Caco-2 (cell line): ENCODE results near the gene RGMA. TPM values are rescaled to one million over a fixed set of nuclear protein-coding genes. Genes with fewer than 3 reads are reported as not detected.

Experiments used
- BruUV-seq: library from RNA; stranded (reverse); fragments of 400-500 nt; replicated peaks from 2 replicates; lab custom pipeline; 2021; lab: Mats Ljungman, UMichigan
- CTCF ChIA-PET: fragments of 300-600 bp; sonication (Branson Sonifier 250); formaldehyde crosslinking; loops from one replicate; lab custom pipeline; 2022; ENCODE audit warnings: antibody characterized with exemption; lab: Charles Lee
- POLR2A ChIA-PET: fragments of 300-600 bp; sonication (Branson Sonifier 250); formaldehyde crosslinking; loops from one replicate; lab custom pipeline; 2022; ENCODE audit warnings: antibody characterized with exemption; lab: Charles Lee
- DNase-seq, 2 experiments: peaks; one replicate each; pipeline versions ENCODE4 v3.0.0 to v3.0.0-alpha.2; 2020 to 2022
- H3K27me3 ChIP-seq: replicated peaks from 2 replicates; pipeline ENCODE4 v1.6.0; 2011; ENCODE audit warnings: low read length; ENCODE audit not compliant: control insufficient read depth, insufficient read depth
- H3K36me3 ChIP-seq: 2 replicates; pipeline ENCODE4 v1.5.1; 2011; ENCODE audit warnings: low read length; ENCODE audit not compliant: control insufficient read depth, insufficient read depth
- H3K4me1 ChIP-seq: fragments of 250-450 bp; sonication (Bioruptor Pico); 2 replicates; pipeline ENCODE4 v1.5.1; 2020; ENCODE audit warnings: mild to moderate bottlenecking
- H3K4me3 ChIP-seq: 2 replicates; pipeline ENCODE4 v1.5.1; 2011; ENCODE audit warnings: low read depth, mild to moderate bottlenecking, control low read depth, low read length
- H3K9me3 ChIP-seq: fragments of 250-450 bp; sonication (Bioruptor Pico); 2 replicates; pipeline ENCODE4 v1.5.1; 2020; ENCODE audit warnings: mild to moderate bottlenecking, moderate library complexity
- H3K27ac Mint-ChIP-seq: one replicate; pipeline ENCODE4 v1.8.0; 2022; ENCODE audit warnings: mixed read lengths; ENCODE audit not compliant: unreplicated experiment
- H3K27me3 Mint-ChIP-seq: one replicate; pipeline ENCODE4 v1.8.0; 2022; ENCODE audit warnings: mixed read lengths; ENCODE audit not compliant: insufficient read depth, unreplicated experiment
- H3K36me3 Mint-ChIP-seq: one replicate; pipeline ENCODE4 v1.8.0; 2022; ENCODE audit warnings: mild to moderate bottlenecking, mixed read lengths; ENCODE audit not compliant: insufficient read depth, unreplicated experiment
- H3K4me1 Mint-ChIP-seq: one replicate; pipeline ENCODE4 v1.8.0; 2022; ENCODE audit warnings: low read depth, mixed read lengths; ENCODE audit not compliant: unreplicated experiment
- H3K4me3 Mint-ChIP-seq: one replicate; pipeline ENCODE4 v1.8.0; 2022; ENCODE audit warnings: mild to moderate bottlenecking, moderate library complexity, mixed read lengths; ENCODE audit not compliant: unreplicated experiment
- H3K9me3 Mint-ChIP-seq: one replicate; pipeline ENCODE4 v1.8.0; 2022; ENCODE audit warnings: mixed read lengths; ENCODE audit not compliant: unreplicated experiment
- CTCF ChIP-seq, 2 experiments: fragments of 200-600 bp in 1 of 2; IDR thresholded peaks; 1 replicate in 1 of 2; 2 replicates in 1 of 2; pipeline versions ENCODE4 v1.5.1 to v1.8.0; 2011 to 2022; ENCODE audit warnings: antibody characterized with exemption in 1 of 2, control low read depth in 1 of 2, inconsistent platforms in 1 of 2, low read depth in 1 of 2, low read length in 1 of 2, mild to moderate bottlenecking in 1 of 2, moderate library complexity in 1 of 2; ENCODE audit not compliant: insufficient read depth in 1 of 2, severe bottlenecking in 1 of 2, unreplicated experiment in 1 of 2
- intact Hi-C: fragments of 100-400 bp; cut with micrococcal nuclease; formaldehyde crosslinking; loops from one replicate; pipeline ENCODE4 v1.10.0; 2022; ENCODE audit not compliant: unreplicated experiment
- total RNA-seq: library from RNA; stranded (reverse); gene quantifications from 2 replicates; pipeline ENCODE4 v1.2.3, GENCODE V29; 2022

RGMA gene
- total RNA-seq, 1 experiment from 2014 or later, result 4.5 TPM

GRCh38 chr15:93068581-93069199 is 20.3 kb downstream of the RGMA start:
- no peak for DNase-seq
- no peaks in the 10 kb centered on the region; the same call in 1 of the 2 replicates for H3K36me3 ChIP-seq
- no peak for TF ChIP-seq CTCF (IDR thresholded peaks at IDR 0.05; ENCODE audit: insufficient read depth in 1 of 2, low read depth in 1 of 2, low read length in 1 of 2, severe bottlenecking in 1 of 2, unreplicated experiment in 1 of 2)
- H3K36me3 Mint-ChIP-seq, result peaks cover 9% of the 10 kb centered on the region
- CTCF ChIA-PET, result interaction anchor here (1.2 kb wide), 1 partner anchor 549 kb away, joined by 3 read pairs; no protein-coding TSS in a partner anchor
- H3K9me3 ChIP-seq, result no peaks in the 10 kb centered on the region
- POLR2A ChIA-PET, result no interaction called here
- peaks cover 2% of the 10 kb centered on the region for H3K27me3 Mint-ChIP-seq
- H3K4me1 ChIP-seq, result peaks cover 9% of the 10 kb centered on the region
- no peaks in the 10 kb centered on the region for H3K9me3 Mint-ChIP-seq
- no peak overlapping the region for H3K27ac Mint-ChIP-seq
- no peak overlapping the region for H3K4me3 ChIP-seq
- H3K27me3 ChIP-seq, result no peaks in the 10 kb centered on the region
- no peak overlapping the region for H3K4me3 Mint-ChIP-seq
- BruUV-seq, result no TSS peak
- intact Hi-C loops, result no loop called here
- H3K4me1 Mint-ChIP-seq, result peaks cover 15% of the 10 kb centered on the region

DNA sequence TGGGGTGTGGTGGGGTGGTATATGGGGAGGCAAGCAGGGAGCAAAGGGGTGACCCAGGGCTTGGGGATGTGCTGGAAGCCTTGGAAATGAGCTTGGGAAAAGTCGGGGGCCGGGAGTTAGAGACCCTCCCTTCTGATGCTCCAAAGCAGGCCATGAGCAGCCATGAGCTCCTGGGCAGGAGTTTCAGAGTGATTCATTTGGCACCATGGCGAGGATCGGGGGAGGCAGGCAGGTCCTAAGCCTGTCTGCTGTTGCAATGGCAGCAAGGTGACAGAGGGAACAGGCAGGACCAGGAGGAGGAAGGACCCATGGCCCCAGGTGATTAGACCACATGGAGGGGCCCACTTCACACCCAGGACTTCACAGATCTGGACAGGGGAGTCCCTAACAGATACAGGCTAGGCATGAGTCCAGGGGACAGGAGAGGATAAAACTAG is 21.3 kb downstream of the RGMA start:
- no peak overlapping the region for H3K4me3 Mint-ChIP-seq
- peaks cover 18% of the 10 kb centered on the region for H3K4me1 Mint-ChIP-seq
- no peaks in the 10 kb centered on the region for H3K27me3 Mint-ChIP-seq
- BruUV-seq, result no TSS peak
- H3K9me3 Mint-ChIP-seq, result no peaks in the 10 kb centered on the region
- Histone ChIP-seq H3K9me3 (no peaks in the 10 kb centered on the region), H3K4me1 (peaks cover 14% of the 10 kb centered on the region), H3K4me3 (no peak overlapping the region), H3K36me3 (no peaks in the 10 kb centered on the region; the same call in 1 of the 2 replicates), H3K27me3 (no peaks in the 10 kb centered on the region)
- peaks cover 9% of the 10 kb centered on the region for H3K36me3 Mint-ChIP-seq
- no peak for TF ChIP-seq CTCF (IDR thresholded peaks at IDR 0.05; ENCODE audit: insufficient read depth in 1 of 2, low read depth in 1 of 2, low read length in 1 of 2, severe bottlenecking in 1 of 2, unreplicated experiment in 1 of 2)
- CTCF ChIA-PET, result no interaction called here
- POLR2A ChIA-PET, result no interaction called here
- DNase-seq, result no peak
- intact Hi-C loops, result no loop called here
- H3K27ac Mint-ChIP-seq, result no peak overlapping the region

DNA sequence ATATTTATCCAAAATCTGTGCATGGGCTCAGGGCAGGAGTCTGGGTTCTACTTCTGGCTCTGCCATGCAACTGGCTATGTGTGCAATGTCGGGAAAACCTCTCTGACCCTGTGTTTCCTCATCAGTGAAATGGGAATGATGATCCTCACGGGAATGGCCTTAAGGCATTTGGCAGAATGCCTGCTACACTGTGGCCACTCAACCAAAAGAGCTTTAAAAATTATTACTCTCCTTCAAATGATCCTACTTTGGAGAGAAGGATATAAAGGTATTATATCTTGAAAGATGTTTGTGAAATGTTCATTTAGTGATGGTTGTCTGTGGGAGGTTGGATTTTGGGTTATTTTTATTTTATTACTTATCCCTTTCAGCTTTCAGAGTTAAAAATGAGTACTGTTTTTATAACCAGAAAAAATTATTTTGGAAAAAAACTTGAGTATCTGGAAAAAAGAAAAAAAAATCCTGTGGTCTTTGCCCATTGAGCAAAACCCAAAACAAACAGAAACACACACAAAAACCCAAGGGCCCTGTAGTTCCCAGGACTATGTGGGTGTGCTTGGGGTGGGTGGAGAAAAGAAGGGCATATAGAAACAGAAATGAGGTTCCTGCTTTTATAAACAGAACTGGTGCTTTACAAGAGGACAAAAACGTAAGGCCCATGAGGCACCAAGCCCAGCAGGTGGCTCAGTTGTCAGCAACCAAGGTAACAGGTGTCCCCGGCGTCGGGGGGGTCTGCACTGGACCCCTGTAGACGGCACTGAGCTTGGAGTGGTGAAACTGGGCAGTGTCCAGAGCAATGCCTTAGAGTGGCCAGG is 22.0 kb downstream of the RGMA start:
- Histone ChIP-seq H3K27me3 (no peaks in the 10 kb centered on the region), H3K9me3 (no peaks in the 10 kb centered on the region), H3K36me3 (no peaks in the 10 kb centered on the region; the same call in 1 of the 2 replicates), H3K4me3 (no peak overlapping the region), H3K4me1 (peaks cover 14% of the 10 kb centered on the region)
- H3K27ac Mint-ChIP-seq, result no peak overlapping the region
- CTCF ChIA-PET, result no interaction called here
- H3K4me1 Mint-ChIP-seq, result peaks cover 20% of the 10 kb centered on the region
- no peak overlapping the region for H3K4me3 Mint-ChIP-seq
- POLR2A ChIA-PET, result no interaction called here
- DNase-seq, result no peak
- intact Hi-C loops, result no loop called here
- H3K9me3 Mint-ChIP-seq, result no peaks in the 10 kb centered on the region
- no peaks in the 10 kb centered on the region for H3K27me3 Mint-ChIP-seq
- peaks cover 5% of the 10 kb centered on the region for H3K36me3 Mint-ChIP-seq
- no TSS peak for BruUV-seq
- no peak for TF ChIP-seq CTCF (IDR thresholded peaks at IDR 0.05; ENCODE audit: insufficient read depth in 1 of 2, low read depth in 1 of 2, low read length in 1 of 2, severe bottlenecking in 1 of 2, unreplicated experiment in 1 of 2)
